Upper lobe of left lung (tissue), 6 donors: Measurements from ENCODE around the gene MYZAP. TPM values are rescaled to one million over a fixed set of nuclear protein-coding genes. Genes with fewer than 3 reads are reported as not detected.

Source experiments
- ATAC-seq, 2 donors: fragments of 200-7000 bp; cut with Tn5 transposase; one replicate each; pipeline ENCODE4 v1.9.1; 2022; ENCODE audit warnings: mild to moderate bottlenecking in 2 of 2, moderate library complexity in 2 of 2; ENCODE audit not compliant: low FRiP score in 2 of 2
- DNase-seq, 2 donors: peaks; one replicate each; pipeline ENCODE4 v3.0.0-alpha.2; 2019 to 2020
- H3K27ac ChIP-seq, 4 donors: fragments of 200-600 bp; sonication (generic); one replicate each; pipeline ENCODE4 v1.5.1; 2016 to 2019
- H3K27me3 ChIP-seq, 4 donors: fragments of 200-600 bp; sonication (generic); one replicate each; pipeline ENCODE4 v1.5.1; 2017 to 2019
- H3K36me3 ChIP-seq, 4 donors: fragments of 200-600 bp; sonication (generic); one replicate each; pipeline ENCODE4 v1.5.1; 2016 to 2019
- H3K4me1 ChIP-seq, 4 donors: fragments of 200-600 bp; sonication (generic); one replicate each; pipeline ENCODE4 v1.5.1; 2018 to 2019
- H3K4me3 ChIP-seq, 4 donors: fragments of 200-600 bp; sonication (generic); one replicate each; pipeline ENCODE4 v1.5.1; 2017 to 2019; ENCODE audit warnings: mild to moderate bottlenecking in 2 of 4, moderate library complexity in 1 of 4
- H3K9me3 ChIP-seq, 4 donors: fragments of 200-600 bp; sonication (generic); one replicate each; pipeline ENCODE4 v1.5.1; 2018 to 2019
- EP300 ChIP-seq, 4 donors: sonication (generic); formaldehyde crosslinking; IDR thresholded peaks; one replicate each; pipeline ENCODE4 v1.5.1; 2017; ENCODE audit warnings: antibody characterized with exemption in 4 of 4, control low read depth in 2 of 4
- POLR2A ChIP-seq, 4 donors: fragments of 450-650 bp; IDR thresholded peaks; one replicate each; pipeline ENCODE4 v1.5.1; 2016 to 2017; ENCODE audit warnings: antibody characterized with exemption in 4 of 4, mild to moderate bottlenecking in 2 of 4
- POLR2AphosphoS5 ChIP-seq, 2 donors: sonication (generic); formaldehyde crosslinking; IDR thresholded peaks; one replicate each; pipeline ENCODE4 v1.5.1; 2017; ENCODE audit warnings: antibody characterized with exemption in 2 of 2
- WGBS, 2 donors: methylation state at CpG; one replicate each; pipeline ENCODE4 v1.1.5; 2017 to 2018; 5-methylcytosine and 5-hydroxymethylcytosine counted together
- total RNA-seq, 6 donors: library from RNA; depleted of rRNA in 4 of 6; stranded (reverse); fragments of >200 nt in 4 of 6; gene quantifications; one replicate each; pipeline versions ENCODE4 v1.1.0 to v1.2.1, GENCODE V29; 2016 to 2021
- TF ChIP-seq, protein P1 (sequence below), 6 experiments: fragments of 450-650 bp in 4 of 6; fragments of 200-600 bp in 2 of 6; sonication (generic) in 2 of 6; IDR thresholded peaks; one replicate each; pipeline ENCODE4 v1.5.1; 2016 to 2019; ENCODE audit warnings: antibody characterized with exemption in 6 of 6
- donor health status: DM: no; HTN: no; CAD: no; lungs with moderate emphysema.
- donor health status: DM: no; HTN: yes; CAD: no; lungs with severe emphysema.

The MYZAP gene
- total RNA-seq, 6 donors from 2014 or later: 22.0 to 54.3 (median 30.4) TPM

DNA sequence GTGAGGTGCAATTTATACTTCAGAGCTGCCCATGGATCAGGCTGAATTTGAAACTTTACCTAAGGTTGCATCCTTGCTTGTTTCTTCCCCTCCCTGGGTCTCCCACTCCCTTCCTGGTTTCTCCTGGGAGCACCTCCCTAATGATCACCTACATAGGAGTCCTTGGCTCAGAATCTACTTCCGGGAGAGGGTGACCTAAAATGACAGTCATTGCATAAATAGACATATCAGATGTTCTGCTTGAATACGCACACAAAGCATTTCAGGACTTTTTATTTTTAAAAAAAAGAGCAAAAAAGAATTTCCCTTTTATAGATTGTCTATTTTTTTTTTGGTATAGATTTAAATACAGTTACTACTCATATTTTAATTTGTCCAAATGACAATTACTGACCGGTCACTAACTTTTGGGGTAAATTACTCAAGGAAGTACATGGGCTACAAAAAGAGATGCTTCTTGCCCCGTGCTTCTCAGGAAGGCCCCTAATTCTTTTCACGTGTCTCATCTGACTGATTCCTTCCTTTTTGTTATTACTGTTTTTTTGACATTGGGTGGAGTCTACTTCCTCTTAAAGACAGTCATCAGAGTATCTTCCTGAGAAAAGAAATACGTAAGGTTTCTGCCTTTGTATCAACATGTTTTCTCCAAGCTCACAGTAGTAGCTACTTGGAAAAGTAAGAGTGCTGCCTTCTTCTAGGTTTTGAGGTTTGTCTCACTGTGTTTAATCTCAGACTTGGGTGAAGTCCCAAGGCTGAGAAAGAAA is 4.9 kb upstream of the MYZAP start:
- Histone ChIP-seq H3K27me3 (peaks cover 0 to 6% (median 0%) of the 10 kb centered on the region in 4 donors), H3K36me3 (no peaks in the 10 kb centered on the region), H3K4me3 (no peak overlapping the region), H3K9me3 (peaks cover 0 to 15% (median 10%) of the 10 kb centered on the region in 4 donors), H3K4me1 (peaks cover 15 to 40% (median 33%) of the 10 kb centered on the region in 4 donors), H3K27ac (peak overlapping the region; percentile 7 to 80 (median 60))
- 39 to 50% methylated on average over 6 of the region's 6 CpGs for WGBS, 2 donors
- TF ChIP-seq POLR2AphosphoS5 (IDR thresholded peaks at IDR 0.05): no peak
- no peak for TF ChIP-seq POLR2A (IDR thresholded peaks at IDR 0.05)
- no peak for TF ChIP-seq EP300 (IDR thresholded peaks at IDR 0.05)
- TF ChIP-seq, protein P1, sequence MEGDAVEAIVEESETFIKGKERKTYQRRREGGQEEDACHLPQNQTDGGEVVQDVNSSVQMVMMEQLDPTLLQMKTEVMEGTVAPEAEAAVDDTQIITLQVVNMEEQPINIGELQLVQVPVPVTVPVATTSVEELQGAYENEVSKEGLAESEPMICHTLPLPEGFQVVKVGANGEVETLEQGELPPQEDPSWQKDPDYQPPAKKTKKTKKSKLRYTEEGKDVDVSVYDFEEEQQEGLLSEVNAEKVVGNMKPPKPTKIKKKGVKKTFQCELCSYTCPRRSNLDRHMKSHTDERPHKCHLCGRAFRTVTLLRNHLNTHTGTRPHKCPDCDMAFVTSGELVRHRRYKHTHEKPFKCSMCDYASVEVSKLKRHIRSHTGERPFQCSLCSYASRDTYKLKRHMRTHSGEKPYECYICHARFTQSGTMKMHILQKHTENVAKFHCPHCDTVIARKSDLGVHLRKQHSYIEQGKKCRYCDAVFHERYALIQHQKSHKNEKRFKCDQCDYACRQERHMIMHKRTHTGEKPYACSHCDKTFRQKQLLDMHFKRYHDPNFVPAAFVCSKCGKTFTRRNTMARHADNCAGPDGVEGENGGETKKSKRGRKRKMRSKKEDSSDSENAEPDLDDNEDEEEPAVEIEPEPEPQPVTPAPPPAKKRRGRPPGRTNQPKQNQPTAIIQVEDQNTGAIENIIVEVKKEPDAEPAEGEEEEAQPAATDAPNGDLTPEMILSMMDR (IDR thresholded peaks at IDR 0.05): no peak
- DNase-seq (no peak), ATAC-seq (no peak)

- Histone ChIP-seq H3K27me3 (peaks cover 0 to 9% (median under 1%) of the 10 kb centered on the region in 4 donors), H3K36me3 (no peaks in the 10 kb centered on the region), H3K4me3 (no peak overlapping the region), H3K9me3 (no peaks in the 10 kb centered on the region), H3K27ac (peak overlapping the region in 3 of 4 donors; percentile 50 to 84 (median 55)), H3K4me1 (peaks cover 18 to 43% (median 35%) of the 10 kb centered on the region in 4 donors)
- WGBS, 2 donors: 86 to 94% methylated on average over 1 of the region's 1 CpG
- TF ChIP-seq POLR2AphosphoS5 (IDR thresholded peaks at IDR 0.05): no peak
- TF ChIP-seq, protein P1 (IDR thresholded peaks at IDR 0.05): no peak
- TF ChIP-seq EP300 (IDR thresholded peaks at IDR 0.05): no peak
- TF ChIP-seq POLR2A (IDR thresholded peaks at IDR 0.05): no peak
- ATAC-seq (peak in 1 of 2 donors; percentile 65), DNase-seq (no peak)
Measured at GRCh38 chr15:57589281-57589680, 2.4 kb upstream of the MYZAP start.

- Histone ChIP-seq H3K4me3 (no peak overlapping the region), H3K9me3 (no peaks in the 10 kb centered on the region), H3K36me3 (no peaks in the 10 kb centered on the region), H3K4me1 (peaks cover 18 to 47% (median 35%) of the 10 kb centered on the region in 4 donors), H3K27me3 (peaks cover 0 to 9% (median under 1%) of the 10 kb centered on the region in 4 donors), H3K27ac (peak overlapping the region in 3 of 4 donors; percentile 50 to 84 (median 55))
- ATAC-seq (peak in 1 of 2 donors; percentile 27), DNase-seq (no peak)
- TF ChIP-seq POLR2A (IDR thresholded peaks at IDR 0.05) (no peak), POLR2AphosphoS5 (IDR thresholded peaks at IDR 0.05) (no peak), EP300 (IDR thresholded peaks at IDR 0.05) (no peak)
- TF ChIP-seq, protein P1 (IDR thresholded peaks at IDR 0.05): no peak
- WGBS, 2 donors: 45 to 61% methylated on average over 2 of the region's 2 CpGs
Measured at GRCh38 chr15:57589754-57590153, 1.9 kb upstream of the MYZAP start.

DNA sequence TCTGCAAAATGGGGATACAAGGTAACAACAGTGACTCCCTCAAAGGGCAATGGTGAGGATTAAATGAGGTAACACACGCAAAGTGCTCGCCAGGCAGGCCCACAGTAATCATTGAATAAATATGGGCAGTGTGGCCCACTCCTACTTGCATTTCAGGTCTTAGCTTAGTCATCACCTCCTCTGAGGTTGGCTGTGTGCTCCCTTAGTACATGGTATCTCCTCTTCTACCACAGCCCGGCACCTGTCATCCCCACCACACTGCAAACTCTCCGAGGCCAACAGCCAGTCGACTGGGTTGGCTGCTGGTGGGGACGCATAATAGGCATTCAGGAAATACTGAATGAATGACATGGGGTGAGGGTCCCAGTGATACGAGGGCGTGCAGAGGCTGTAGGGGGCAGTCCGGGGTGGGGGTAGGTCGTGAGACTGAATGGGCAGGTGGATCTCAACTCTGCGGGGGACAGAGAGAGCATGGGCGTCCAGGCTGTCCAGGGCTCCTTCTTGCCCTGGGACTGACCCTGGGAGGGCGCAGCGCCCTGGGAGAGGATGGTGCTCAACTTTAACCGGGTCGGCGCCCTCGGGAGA is 375 bp upstream of the MYZAP start:
- no peak for DNase-seq
- Histone ChIP-seq H3K4me3 (peak overlapping the region; percentile 56 to 73 (median 62)), H3K27ac (peak overlapping the region; percentile 75 to 91 (median 84)), H3K9me3 (no peaks in the 10 kb centered on the region), H3K27me3 (peaks cover 0 to 9% (median under 1%) of the 10 kb centered on the region in 4 donors), H3K4me1 (peaks cover 29 to 60% (median 44%) of the 10 kb centered on the region in 4 donors), H3K36me3 (no peaks in the 10 kb centered on the region)
- WGBS, 2 donors: 30 to 32% methylated on average over 11 to 12 of the region's 18 CpGs
- ATAC-seq: no peak
- TF ChIP-seq EP300 (IDR thresholded peaks at IDR 0.05) (no peak), POLR2A (IDR thresholded peaks at IDR 0.05) (no peak), POLR2AphosphoS5 (IDR thresholded peaks at IDR 0.05) (no peak)
- TF ChIP-seq, protein P1 (IDR thresholded peaks at IDR 0.05): no peak
